KOPT-K1 (cell line): Measurements from ENCODE around the gene PLCB1.
"Not testable (repeated sequence)": the region's sequence is repeated elsewhere in the genome, so short reads cannot be mapped to it uniquely, and the experiment has no call there.

Source experiments
- H3K27ac ChIP-seq: fragments of 200-600 bp; sonication (generic); 2 replicates; pipeline ENCODE4 v1.5.1; 2016; ENCODE audit warnings: antibody characterized with exemption, mild to moderate bottlenecking, low read depth, low read length; ENCODE audit not compliant: poor library complexity, severe bottlenecking
- H3K36me3 ChIP-seq: fragments of 200-600 bp; sonication (generic); 2 replicates; pipeline ENCODE4 v1.5.1; 2017; ENCODE audit warnings: antibody characterized with exemption, mild to moderate bottlenecking, low read length, moderate library complexity; ENCODE audit not compliant: insufficient read depth
- H3K9me3 ChIP-seq: fragments of 200-600 bp; sonication (generic); 2 replicates; pipeline ENCODE4 v1.5.1; 2017; ENCODE audit warnings: antibody characterized with exemption, low read length, mild to moderate bottlenecking; ENCODE audit not compliant: insufficient read depth, poor library complexity, severe bottlenecking

The PLCB1 gene

GRCh38 chr20:8131598-8132483 is at the start of gene PLCB1:
PLCB1 (plus strand) TSS chr20:8132266; CDS start chr20:8132652, 386 bp downstream.
- Histone ChIP-seq H3K36me3 (no peaks in the 10 kb centered on the region), H3K27ac (no peak within 1 kb of the TSS), H3K9me3 (no peaks in the 10 kb centered on the region)

DNA sequence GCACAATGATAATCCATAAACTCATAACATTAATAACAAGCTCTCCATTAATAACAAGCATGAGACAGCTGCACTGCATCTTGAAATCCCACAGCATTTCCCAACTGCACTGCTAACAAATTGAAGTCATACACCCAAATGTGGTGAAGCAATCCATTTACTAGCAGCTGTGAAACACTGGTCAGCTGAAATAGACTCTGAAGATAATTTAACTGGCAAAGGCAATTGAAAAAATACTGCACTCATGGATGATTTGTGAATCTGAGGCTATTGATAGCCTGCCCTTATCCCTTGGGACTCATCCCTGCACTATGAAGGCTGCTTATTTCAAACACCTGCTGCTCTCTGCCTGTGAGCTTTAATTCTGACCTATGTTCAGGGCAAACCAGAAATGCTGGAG is 49.1 kb upstream of the PLCB1 start:
- no peaks in the 10 kb centered on the region for H3K9me3 ChIP-seq
- no peaks in the 10 kb centered on the region for H3K36me3 ChIP-seq
- H3K27ac ChIP-seq, result no peak overlapping the region

- H3K27ac ChIP-seq, result no peak overlapping the region
- no peaks in the 10 kb centered on the region for H3K9me3 ChIP-seq
- no peaks in the 10 kb centered on the region for H3K36me3 ChIP-seq
Observed at GRCh38 chr20:8089668-8090067, 42.4 kb upstream of the PLCB1 start.

GRCh38 chr20:8094415-8094818 is 37.6 kb upstream of the PLCB1 start:
- H3K36me3 ChIP-seq, result no peaks in the 10 kb centered on the region
- no peak overlapping the region for H3K27ac ChIP-seq
- no peaks in the 10 kb centered on the region for H3K9me3 ChIP-seq

DNA sequence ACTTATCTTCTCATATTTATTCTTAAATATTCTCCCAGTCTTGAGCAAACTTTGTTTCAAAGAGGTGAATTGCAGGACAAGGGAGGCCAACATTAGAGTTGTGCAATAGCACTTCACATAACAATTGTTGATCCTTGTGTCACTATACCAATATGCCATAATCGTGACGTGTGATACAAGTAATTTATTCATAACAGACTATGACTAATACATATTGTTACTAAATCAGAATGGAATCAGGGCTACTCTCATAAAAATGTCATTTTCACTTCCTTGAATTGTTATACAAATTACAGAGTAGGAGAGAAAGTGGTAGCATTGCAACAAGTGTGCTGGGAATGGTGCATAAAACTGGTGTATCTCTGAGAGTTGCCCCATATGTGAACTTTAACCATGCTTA is 37.2 kb upstream of the PLCB1 start:
- Histone ChIP-seq H3K27ac (no peak overlapping the region), H3K9me3 (no peaks in the 10 kb centered on the region), H3K36me3 (no peaks in the 10 kb centered on the region)

- no peaks in the 10 kb centered on the region for H3K36me3 ChIP-seq
- no peak overlapping the region for H3K27ac ChIP-seq
- H3K9me3 ChIP-seq, result no peaks in the 10 kb centered on the region
Observed at GRCh38 chr20:8095648-8096572, 36.2 kb upstream of the PLCB1 start.

DNA sequence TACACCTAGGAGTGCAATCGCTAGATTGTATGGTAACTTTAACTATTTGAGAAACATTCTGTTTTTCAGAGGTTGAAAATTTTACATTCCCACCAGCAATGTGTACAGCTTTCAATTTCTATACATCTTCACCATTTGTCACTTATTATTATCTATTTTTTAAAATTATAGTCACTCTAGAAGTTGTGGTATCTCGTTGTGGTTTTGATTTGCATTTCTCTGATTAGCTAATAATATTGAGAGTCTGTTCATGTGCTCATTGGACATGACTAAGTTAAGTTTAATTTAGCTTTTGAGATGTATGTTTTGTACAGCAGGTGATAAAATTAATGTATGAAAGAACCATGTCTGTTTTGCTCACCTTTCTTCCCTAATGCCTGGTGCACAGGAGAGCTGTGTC is 34.8 kb upstream of the PLCB1 start:
- Histone ChIP-seq H3K9me3 (no peaks in the 10 kb centered on the region), H3K36me3 (no peaks in the 10 kb centered on the region), H3K27ac (no peak overlapping the region)

- Histone ChIP-seq H3K27ac (no peak overlapping the region), H3K9me3 (peaks cover 9% of the 10 kb centered on the region), H3K36me3 (no peaks in the 10 kb centered on the region)
Observed at GRCh38 chr20:8104252-8104651, 27.8 kb upstream of the PLCB1 start.

DNA sequence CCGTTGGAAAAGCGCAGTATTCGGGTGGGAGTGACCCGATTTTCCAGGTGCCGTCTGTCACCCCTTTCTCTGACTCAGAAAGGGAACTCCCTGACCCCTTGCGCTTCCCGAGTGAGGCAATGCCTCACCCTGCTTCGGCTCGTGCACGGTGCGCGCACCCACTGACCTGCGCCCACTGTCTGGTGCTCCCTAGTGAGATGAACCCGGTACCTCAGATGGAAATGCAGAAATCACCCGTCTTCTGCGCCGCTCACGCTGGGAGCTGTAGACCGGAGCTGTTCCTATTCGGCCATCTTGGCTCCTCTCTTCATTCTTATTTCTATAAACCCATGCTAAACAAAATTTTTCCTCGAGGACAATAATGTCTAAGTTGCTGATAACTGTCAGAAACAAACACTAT is 17.5 kb upstream of the PLCB1 start:
- not testable (repeated sequence) for H3K36me3 ChIP-seq, H3K9me3 ChIP-seq, H3K27ac ChIP-seq

DNA sequence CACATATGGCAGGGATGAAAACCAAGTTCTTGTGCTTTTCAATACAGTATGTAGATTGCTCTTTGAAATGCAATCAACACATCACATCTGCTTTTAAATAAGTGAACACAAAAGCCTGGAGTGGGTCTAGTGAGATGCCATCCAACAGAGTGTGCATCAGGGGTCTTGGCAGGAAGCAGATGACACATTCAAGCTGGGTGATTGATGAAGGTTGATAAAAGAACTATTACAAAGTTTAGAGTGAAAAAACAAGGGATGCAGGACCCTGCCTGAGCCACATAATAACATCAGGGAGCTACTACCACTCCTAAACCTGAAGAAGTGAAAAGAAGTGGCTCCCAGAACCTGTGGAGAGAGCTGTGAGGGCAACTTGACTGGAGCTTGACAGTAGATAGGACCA is 16.6 kb upstream of the PLCB1 start:
- Histone ChIP-seq H3K36me3 (no peaks in the 10 kb centered on the region), H3K27ac (no peak overlapping the region), H3K9me3 (no peaks in the 10 kb centered on the region)

- no peak overlapping the region for H3K27ac ChIP-seq
- no peaks in the 10 kb centered on the region for H3K9me3 ChIP-seq
- no peaks in the 10 kb centered on the region for H3K36me3 ChIP-seq
Observed at GRCh38 chr20:8116067-8116811, 15.8 kb upstream of the PLCB1 start.

DNA sequence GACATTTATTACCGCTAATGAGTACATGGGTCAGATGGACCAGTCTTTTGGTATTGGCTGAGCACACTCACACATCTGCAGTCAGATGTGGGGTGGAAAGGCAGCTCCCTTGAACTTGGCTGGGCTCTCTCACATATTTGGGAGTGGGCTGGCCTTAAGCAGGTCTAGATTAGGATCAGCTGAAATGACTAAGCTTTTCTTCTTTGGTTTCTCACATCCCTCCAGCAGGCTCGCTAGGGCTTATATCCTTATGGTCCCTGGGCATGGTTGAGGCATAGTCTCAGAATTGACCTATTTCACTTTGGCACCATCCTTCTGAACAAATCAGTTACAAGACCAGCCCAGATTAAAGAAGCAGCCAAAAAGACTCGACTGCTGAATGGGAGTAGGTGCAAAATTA is 14.4 kb upstream of the PLCB1 start:
- Histone ChIP-seq H3K27ac (no peak overlapping the region), H3K9me3 (no peaks in the 10 kb centered on the region), H3K36me3 (no peaks in the 10 kb centered on the region)

DNA sequence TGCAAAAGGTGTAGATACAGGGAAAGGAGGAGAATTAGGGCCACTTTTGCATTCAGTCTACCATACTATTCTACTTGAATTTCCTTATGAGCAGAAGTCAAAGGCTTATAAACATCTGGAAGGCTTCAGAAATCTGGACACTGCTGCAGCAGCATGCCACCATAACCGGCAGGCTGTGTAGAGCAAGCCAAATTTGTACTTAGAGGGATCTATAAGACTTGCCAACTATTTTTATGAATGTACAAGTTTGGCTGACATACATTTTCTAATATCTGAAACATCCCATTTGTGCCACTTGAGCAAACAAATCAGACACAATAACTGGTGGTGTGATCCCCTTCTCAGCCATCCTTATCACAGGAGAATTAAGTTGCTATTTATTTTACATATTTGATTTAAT is 14.0 kb upstream of the PLCB1 start:
- no peaks in the 10 kb centered on the region for H3K9me3 ChIP-seq
- no peaks in the 10 kb centered on the region for H3K36me3 ChIP-seq
- no peak overlapping the region for H3K27ac ChIP-seq

DNA sequence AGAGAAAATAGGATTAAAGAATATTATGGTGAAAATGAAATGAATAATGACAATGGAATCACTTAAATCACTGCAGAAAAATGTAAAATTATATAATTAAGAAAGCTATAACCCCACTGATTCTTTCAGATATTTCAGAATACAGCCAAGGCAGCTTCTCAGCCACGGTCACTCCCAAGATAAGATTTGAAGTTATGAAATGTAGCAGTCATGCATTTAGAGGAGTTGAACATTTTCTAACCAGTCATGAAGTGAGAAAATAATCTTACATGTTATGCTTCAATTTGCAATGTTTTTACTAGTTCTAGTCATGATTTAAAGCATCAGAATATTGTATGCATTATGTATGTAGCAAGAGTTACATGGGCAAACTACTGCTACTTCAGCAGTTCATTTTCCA is 13.3 kb upstream of the PLCB1 start:
- Histone ChIP-seq H3K27ac (no peak overlapping the region), H3K9me3 (no peaks in the 10 kb centered on the region), H3K36me3 (no peaks in the 10 kb centered on the region)

DNA sequence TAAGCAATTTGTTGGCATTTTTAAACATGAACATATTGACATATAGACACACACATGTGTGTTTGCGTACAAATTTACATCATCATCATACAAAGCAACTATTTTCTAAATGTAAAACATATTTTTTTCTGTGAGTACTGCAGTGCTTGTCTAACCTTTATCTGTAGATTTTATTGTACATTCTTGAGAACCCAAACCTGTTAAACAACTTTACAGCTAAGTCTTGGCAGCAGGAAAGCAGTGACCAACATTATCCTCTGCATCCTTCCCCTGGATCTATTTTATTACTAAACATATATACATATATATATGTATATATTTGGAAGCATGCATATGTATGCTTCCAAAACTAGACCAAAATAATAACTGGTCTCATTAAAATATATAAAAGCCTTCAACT is 10.4 kb upstream of the PLCB1 start:
- no peak overlapping the region for H3K27ac ChIP-seq
- H3K36me3 ChIP-seq, result no peaks in the 10 kb centered on the region
- H3K9me3 ChIP-seq, result no peaks in the 10 kb centered on the region
